22Rv1 (cell line): ENCODE data around the gene ZNF549.
"Not testable (repeated sequence)": the region's sequence is repeated elsewhere in the genome, so short reads cannot be mapped to it uniquely, and the experiment has no call there.

Experiments
- H3K27ac ChIP-seq: fragments of 450-650 bp; 2 replicates; pipeline ENCODE4 v1.5.1; 2017
- ZFX ChIP-seq: fragments of 450-650 bp; IDR thresholded peaks from 2 replicates; pipeline ENCODE4 v1.6.1; 2017; ENCODE audit warnings: antibody characterized with exemption, borderline replicate concordance
- TF ChIP-seq, protein P1 (sequence below): fragments of 450-650 bp; IDR thresholded peaks from 2 replicates; pipeline ENCODE4 v1.5.1; 2017; ENCODE audit warnings: mild to moderate bottlenecking

ZNF549 gene

DNA sequence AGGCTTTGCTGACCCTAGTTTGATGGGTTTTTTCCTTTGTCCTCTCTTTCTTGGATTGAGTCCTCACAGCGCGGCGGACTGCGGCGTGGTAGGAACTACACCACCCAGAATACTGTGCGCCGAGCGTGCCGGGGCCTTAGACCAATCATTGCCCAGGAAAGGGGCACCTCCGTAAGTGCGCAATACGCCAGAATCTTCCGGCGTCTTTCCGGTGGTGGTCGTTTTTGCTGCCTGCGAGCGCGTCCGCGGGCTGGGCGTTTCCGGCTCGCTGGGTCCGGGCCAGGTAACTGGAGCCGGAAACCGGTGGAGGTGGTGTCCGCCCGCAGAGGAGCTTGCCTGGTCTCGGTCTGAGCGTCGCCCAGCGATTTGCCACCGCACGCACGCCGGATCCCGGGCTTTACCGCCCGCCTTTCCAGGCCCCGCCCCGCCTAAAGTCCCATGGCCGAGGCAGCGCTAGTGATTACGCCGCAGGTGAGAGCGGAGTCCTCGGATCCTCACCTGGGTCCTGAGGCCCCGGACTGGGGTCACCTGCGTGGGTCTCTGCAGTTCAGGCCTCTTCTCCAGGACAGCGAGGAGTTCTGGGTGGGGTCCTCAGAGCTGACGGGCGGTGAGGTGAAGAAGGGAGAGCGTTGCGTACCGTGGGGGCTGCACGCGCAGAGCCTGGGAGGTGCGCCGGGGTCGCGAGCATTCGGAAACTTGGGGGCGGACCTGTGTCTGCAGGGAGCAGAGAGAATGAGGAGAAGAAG, at the start of gene ZNF549:
Gene ZNF549 (plus strand): TSS at position 221 of the 746 bp plus-strand sequence. CDS start 218 bp downstream, at position 439.
- H3K27ac ChIP-seq = peak within 1 kb of the TSS; percentile 91
- TF ChIP-seq ZFX = no peak
- TF ChIP-seq, protein P1, sequence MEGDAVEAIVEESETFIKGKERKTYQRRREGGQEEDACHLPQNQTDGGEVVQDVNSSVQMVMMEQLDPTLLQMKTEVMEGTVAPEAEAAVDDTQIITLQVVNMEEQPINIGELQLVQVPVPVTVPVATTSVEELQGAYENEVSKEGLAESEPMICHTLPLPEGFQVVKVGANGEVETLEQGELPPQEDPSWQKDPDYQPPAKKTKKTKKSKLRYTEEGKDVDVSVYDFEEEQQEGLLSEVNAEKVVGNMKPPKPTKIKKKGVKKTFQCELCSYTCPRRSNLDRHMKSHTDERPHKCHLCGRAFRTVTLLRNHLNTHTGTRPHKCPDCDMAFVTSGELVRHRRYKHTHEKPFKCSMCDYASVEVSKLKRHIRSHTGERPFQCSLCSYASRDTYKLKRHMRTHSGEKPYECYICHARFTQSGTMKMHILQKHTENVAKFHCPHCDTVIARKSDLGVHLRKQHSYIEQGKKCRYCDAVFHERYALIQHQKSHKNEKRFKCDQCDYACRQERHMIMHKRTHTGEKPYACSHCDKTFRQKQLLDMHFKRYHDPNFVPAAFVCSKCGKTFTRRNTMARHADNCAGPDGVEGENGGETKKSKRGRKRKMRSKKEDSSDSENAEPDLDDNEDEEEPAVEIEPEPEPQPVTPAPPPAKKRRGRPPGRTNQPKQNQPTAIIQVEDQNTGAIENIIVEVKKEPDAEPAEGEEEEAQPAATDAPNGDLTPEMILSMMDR = no peak

DNA sequence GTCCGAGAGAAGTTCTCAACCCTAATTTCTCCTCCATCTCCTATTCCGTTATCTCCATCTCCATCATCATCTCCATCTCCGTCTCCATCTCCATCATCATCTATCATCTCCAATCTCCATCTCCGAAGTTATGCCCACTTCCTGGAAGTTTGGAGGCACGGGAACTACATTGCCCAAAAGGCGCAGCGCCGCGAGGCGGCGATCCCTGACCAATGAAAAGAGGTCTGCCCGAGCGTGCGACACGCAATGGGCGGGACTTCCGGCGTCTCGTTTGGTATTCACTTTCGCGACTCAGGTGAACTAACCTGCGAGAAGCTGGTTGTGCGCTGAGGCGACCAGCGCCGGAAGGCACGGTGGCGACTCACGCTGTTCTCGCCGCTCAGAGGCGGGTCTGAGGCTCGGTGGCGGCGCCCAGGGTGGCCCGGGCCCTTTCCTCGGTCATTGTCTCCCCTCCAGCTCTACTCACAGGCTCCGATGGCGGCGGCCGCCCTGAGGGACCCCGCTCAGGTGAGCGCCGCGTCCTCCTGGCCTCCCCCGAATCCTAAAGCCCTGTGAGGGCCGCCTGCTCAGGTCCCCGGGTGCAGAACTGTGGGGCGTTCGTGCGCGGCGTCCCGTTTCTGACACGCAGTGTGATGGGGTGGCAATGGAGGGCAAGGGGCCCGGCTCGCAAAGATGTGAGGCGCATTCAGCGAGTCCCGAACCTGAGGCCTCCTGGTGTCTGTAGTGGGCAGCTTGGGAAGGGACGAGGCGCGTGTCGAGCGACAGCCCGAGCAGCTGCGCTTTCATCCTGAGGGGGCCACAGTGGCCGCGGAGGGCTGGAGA, 39.5 kb upstream of the ZNF549 start, which contains the start of gene ZNF419:
Gene ZNF419 (plus strand): TSS at position 274 of the 822 bp plus-strand sequence. CDS start 201 bp downstream, at position 475.
- H3K27ac ChIP-seq = peak within 1 kb of the TSS; percentile 71

DNA sequence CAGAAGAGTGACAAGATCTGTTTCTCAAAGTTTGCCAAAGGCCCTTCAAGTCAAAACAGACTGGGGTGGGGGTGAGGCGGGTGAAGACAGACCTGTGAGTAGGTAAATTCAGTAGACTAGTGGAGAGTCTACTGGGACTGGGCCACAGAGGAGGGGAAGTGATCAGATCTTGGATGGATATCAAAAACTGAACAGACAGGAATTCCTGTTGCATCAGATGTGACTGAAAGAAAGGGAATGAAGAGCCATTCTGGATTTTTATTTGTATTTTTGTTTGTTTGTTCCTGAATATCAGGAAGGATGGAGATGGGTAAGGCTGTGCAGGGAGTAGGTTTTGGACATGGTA, 38.9 kb upstream of the ZNF549 start:
- H3K27ac ChIP-seq = not testable (repeated sequence)

DNA sequence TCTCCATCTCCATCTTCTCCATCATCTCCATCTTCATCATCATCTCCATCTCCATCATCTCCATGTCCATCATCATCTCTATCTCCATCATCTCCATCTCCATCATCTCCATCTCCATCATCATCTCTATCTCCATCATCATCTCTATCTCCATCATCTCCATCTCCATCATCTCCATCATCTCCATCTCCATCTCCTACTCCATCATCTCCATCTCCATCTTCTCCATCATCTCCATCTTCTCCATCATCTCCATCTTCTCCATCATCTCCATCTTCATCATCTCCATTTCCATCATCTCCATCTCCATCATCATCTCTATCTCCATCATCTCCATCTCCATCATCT, 27.9 kb upstream of the ZNF549 start:
- not testable (repeated sequence) for H3K27ac ChIP-seq

DNA sequence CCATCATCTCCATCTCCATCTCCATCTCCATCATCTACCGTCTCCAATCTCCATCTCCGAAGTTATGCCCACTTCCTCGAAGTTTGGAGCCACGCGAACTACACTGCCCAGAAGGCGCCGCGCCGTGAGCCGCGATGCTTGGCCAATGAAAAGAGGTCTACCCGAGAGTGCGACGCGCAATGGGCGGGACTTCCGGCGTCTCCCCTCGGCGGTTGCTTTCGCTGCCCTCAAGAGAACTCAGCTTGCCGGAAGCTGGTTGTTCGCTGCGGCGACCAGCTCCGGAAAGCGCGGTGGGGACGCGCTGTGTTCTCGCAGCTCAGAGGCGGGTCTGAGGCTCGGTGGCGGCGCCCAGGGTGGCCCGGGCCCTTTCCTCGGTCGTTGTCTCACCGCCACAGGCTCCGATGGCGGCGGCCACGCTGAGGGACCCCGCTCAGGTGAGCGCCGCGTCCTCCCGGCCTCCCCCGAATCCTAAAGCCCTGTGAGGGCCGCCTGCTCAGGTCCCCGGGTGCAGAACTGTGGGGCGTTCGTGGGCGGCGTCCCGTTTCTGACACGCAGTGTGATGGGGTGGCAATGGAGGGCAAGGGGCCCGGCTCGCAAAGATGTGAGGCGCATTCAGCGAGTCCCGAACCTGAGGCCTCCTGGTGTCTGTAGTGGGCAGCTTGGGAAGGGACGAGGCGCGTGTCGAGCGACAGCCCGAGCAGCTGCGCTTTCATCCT, 27.3 kb upstream of the ZNF549 start, which contains the start of gene ZNF773:
Gene ZNF773 (plus strand): TSS at position 259 of the 716 bp plus-strand sequence. CDS start 143 bp downstream, at position 402.
- peak within 1 kb of the TSS; percentile 68 for H3K27ac ChIP-seq

DNA sequence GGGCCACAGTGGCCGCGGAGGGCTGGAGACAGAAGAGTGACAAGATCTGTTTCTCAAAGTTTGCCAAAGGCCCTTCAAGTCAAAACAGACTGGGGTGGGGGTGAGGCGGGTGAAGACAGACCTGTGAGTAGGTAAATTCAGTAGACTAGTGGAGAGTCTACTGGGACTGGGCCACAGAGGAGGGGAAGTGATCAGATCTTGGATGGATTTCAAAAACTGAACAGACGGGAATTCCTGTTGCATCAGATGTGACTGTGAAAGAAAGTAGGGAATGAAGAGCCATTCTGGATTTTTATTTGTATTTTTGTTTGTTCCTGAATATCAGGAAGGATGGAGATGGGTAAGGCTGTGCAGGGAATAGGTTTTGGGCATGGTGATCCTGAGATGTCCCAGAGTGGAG, 26.8 kb upstream of the ZNF549 start:
- peak overlapping the region; percentile 68; the same call in 1 of the 2 replicates for H3K27ac ChIP-seq

DNA sequence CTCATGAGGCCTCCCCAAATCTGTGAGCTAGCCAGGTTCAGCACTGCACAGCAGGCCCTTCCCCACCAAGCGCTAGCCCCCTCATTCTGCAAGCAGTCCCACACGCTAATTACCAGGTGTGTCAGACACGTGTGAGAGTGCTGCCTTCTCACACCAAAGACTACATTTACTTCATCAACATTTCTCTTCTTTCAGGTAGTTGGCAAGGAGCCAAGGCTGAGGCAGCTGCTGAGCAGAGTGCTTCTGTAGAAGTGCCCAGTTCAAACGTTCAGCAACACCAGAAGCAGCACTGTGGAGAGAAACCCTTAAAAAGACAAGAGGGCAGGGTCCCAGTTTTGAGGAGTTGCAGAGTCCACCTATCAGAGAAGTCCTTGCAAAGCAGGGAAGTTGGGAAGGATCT, 21.0 kb upstream of the ZNF549 start:
- TF ChIP-seq ZFX = no peak
- TF ChIP-seq, protein P1 = no peak
- no peak overlapping the region for H3K27ac ChIP-seq

DNA sequence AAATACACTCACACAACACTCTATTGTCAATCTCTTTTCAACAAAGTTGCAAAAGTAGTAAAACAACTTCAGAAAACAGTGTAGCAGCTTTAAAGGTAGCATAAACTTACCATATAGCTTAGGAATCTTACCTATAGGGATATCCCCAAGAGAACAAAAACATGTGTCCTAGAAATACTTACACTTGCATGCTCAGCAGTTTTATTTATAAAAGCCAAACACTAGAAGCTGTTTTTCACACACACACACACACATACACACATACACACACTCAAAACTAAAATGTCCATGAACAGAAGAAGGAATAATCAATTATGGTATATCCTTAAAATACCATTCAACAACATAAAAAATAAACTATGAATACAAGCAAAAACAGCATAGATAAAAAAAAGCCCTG, 15.7 kb upstream of the ZNF549 start:
- H3K27ac ChIP-seq = no peak overlapping the region
- TF ChIP-seq, protein P1 = no peak
- no peak for TF ChIP-seq ZFX

DNA sequence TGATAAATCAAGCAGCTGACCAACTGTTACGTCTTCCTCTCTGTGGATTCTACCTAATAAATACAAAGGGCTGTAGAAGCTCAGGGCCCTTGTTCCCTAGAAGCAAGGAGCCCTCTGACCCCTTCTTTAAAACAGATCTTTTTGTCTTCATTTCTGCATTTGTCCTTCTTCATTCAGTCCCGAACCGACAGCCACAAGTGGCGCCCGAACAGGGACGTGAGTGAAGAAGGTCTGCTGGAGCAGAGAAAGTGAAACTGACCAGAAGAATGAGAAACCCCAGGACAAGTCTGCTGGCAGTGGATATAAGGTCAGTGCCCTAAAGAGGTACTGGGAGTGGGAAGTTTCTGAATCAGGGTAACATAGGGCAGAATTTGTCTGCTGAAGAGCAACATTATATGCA, 14.3 kb upstream of the ZNF549 start:
- TF ChIP-seq, protein P1 = no peak
- no peak for TF ChIP-seq ZFX
- H3K27ac ChIP-seq = no peak overlapping the region
